ENCODE data around the gene INSIG2.

INSIG2 gene

DNA sequence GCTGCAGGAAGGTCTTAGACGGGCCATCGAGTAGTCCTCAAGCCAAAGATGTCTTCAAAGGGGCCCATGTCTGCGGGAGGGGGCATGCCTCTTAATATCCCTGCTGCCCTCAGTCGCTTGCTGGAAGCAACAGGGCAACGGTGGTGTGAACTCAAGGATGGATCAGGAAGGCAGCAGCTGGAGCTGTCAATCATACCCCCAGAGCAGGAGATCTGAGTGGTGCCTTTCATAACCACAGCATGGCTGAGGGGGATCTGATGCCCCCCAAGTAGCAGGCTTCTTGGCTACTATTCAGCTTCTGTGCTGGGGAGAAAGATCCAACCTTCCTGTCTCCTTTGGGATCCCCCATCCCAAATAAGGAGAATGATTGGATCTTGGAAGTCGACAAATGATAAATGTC is 46.4 kb downstream of the INSIG2 start:
- DNase-seq = no peak

DNA sequence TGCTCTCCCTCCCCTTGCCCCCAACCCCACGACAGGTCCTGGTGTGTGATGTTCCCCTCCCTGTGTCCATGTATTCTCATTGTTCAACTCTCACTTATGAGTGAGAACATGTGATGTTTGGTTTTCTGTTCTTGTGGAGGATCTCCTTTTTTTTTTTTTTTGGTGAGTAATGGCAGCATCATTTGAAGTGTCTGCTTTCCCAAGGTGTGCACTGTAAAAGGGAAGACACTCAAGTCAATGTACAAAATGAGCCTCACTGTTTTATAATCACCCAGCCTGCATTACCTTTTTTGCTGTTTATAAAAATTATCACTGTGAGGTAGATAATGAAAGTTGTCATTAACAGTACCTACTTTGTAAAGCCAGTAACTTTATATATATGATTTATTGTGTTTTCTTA is 56.9 kb downstream of the INSIG2 start:
- no peak for DNase-seq

DNA sequence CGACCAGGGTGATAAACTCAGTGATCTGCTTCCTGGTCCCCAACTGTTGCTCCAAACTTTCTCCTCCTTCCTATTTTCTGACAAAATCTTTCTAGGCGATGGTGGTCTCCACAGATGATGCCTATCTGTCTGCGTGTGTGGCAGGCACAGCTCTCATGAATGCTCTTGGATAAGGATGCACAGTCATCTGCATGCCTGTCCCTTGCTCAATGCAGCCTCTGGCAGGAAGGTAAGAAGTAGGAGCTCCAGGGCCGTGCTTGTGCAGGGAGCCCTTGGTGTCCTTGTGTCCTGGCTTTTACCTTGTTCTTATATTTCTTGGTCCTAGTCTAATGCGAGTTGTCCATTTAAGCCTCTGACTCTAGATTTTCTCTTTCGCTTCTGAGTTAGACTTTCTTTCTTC is 57.5 kb downstream of the INSIG2 start:
- DNase-seq = no peak

DNA sequence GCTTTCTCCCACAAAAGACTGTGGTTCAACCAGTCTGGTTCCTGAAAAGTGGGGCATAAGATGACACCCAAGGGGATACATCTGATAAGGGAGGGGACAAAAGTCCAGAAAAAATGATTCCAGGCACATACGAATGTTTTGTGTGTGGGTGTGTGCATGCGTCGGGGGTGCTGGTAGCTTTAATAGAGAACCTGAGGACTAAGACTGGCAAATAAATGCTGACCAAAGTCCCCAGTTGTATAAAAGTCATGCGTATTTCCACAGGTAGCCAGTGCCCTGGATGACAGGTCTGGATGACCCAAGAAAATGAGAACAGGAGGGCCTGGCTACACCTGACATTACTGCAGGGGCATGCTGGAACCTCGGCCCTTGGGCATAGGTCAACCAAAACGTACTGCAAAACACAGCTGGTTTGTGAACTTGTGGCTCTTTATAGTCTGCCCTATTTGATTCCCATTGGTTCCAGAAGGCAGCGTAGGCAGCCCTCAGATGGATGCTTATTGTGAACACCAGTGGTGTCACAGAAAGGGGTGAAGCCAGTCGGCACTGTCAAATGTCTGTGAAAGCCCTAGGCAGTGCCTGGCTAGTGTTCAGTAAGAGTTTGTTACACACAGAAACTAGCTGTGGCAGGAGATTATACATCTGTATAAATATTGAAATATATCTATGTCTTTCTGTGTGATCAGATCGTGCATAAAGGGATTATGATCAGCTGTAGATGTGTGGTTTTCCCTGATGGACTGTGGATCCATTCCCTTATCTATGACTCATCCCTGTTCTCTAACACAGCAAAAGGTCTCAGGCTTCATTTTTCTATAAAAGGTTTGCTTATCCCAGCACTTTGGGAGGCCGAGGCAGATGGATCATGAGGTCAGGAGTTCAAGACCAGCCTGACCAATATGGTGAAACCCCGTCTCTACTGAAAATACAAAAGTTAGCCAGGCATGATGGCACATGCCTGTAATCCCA is 58.3 kb downstream of the INSIG2 start:
- no peak for DNase-seq

DNA sequence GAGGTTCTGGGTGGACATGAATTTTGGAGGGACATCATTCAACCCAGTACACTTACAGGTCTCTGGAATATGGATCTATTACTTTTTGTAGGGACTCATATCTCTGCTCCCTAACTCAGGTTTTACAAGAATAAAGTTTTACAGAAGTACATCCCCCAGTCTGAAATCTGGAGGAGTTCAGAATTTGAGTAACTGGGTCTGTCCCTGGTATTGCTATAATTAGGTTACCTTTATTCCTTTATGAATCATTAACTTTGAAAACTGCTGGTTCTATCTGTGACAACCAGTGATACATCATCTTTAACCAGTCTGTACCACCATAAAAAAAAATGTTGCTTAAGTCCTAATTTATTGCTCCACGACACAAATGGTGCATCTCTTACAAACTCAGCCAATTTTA is 59.9 kb downstream of the INSIG2 start:
- DNase-seq = no peak

DNA sequence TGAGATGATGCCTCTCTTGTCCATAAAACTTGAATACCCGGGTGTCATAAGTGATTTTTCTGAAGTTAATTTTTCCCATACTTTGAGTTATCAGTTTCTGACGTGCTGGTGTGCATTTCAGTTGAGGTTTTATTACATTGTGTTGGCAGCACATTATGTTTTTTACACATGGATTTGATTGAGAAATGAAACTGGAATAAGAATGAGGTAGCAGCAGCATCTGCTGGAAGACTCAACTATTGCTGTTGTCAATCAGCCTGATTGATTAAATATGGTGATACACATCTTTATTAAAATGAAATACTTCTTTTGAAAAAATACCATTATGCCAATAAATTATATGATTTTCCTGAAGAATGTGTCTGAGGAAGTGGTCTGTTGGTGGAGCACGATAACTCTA is 60.5 kb downstream of the INSIG2 start:
- DNase-seq = no peak

DNA sequence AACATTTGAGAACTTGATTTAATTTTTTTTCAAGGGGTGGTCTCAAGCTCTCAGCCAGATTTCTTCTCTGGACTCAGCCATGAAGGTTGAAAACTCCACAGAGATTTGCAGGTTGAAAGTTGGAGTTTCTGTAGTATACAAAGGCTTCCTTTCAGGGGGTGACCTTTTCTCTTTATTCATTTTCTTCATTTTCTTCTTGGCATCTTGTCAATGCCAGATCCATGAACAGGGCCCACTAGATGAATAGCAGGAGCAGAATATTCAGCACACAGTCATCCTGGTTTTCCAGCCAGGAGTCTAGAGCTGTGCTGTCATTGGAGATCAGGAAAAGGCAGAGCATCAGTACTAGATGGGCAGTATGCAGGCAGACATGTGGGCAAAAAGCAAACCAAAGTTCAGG is 62.0 kb downstream of the INSIG2 start:
- DNase-seq = no peak

DNA sequence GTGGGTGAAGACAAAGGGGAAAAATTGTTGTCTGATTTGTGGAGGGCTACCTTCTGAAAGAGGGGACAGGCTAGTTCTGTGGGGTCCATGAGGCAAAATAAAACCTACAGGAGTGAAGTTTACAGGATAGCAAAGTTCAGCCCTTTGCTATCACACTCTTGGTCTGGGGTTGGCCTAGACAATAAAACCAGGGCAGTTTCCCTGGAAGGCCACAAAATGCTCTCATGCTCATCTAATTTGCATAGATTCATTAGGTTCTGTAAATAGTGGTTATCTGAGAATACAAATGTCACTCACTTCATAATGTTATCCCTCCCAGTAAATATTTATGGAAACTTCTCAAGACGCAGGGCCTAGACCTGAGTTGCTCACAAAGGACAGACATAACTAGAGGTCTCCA is 63.6 kb downstream of the INSIG2 start:
- no peak for DNase-seq

DNA sequence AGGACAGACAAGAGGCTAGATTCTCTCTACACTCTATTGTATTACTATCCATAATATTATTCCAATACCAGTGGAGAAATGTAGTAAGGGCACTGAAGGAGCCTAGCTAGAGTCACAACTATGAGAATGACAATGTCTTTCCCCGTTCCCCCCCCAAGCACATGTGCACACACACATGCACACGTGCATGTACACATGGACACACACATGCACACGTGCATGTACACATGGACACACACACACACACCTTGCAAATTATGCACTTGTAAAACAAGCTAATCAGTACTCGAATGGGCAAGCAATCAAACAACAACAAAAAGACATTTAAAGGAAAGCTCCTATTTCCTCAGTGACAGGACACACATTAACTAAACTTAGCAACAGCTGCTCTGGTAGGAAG is 65.2 kb downstream of the INSIG2 start:
- DNase-seq = no peak

DNA sequence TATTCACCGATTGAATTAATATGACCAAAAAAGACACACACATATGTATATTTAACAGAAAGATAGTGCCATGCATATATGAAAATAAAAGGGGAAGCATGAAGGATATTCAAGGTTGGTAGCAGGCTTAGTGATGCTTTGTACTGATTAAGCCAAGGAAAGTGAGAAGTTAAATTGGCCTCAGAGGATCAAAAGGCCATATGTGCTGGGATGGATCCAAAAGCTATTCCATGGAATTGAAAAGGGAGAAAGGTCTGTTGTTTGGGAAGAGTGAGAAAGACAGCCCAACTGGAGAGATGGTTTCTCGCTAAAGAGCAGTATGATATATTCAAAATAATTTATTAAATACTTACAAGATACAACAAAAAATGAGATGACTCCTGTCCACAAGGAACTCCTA is 65.9 kb downstream of the INSIG2 start:
- DNase-seq = no peak
